ENCODE measurements around the gene TNS3. TPM values are rescaled to one million over a fixed set of nuclear protein-coding genes. Genes with fewer than 3 reads are reported as not detected.

The TNS3 gene
- total and polyA plus RNA-seq, 2 donors (not counting 3 experiments of a cell fraction or from before 2014, with no cell fraction given), result 10.4 to 45.1 TPM

GRCh38 chr7:47526466-47526865, 55.4 kb downstream of the TNS3 start:
- Histone ChIP-seq H3K27me3 (ENCODE audit: control insufficient read depth in 2 of 2, insufficient read depth in 2 of 2, low read length in 2 of 2) (no peaks in the 10 kb centered on the region), H4K20me1 (replicated peaks; ENCODE audit: control insufficient read depth, extremely low read depth, insufficient read depth, low read length) (no peaks in the 10 kb centered on the region), H3K9ac (replicated peaks; ENCODE audit: extremely low read depth, insufficient read depth, low read length) (no peak overlapping the region), H3K9me3 (replicated peaks; ENCODE audit: control insufficient read depth, insufficient read depth, low read length) (no peaks in the 10 kb centered on the region), H3K36me3 (ENCODE audit: control insufficient read depth in 2 of 2, extremely low read depth in 1 of 2, insufficient read depth in 2 of 2, low read length in 2 of 2) (no peaks in the 10 kb centered on the region), H3K9me1 (replicated peaks; ENCODE audit: control insufficient read depth, extremely low read depth, insufficient read depth, low read length) (no peaks in the 10 kb centered on the region), H3K27ac (ENCODE audit: insufficient read depth, low read depth, low read length) (no peak overlapping the region), H2AFZ (ENCODE audit: low read depth, low read length) (no peak overlapping the region), H3K79me2 (ENCODE audit: control insufficient read depth, insufficient read depth, low read length) (no peaks in the 10 kb centered on the region), H3K4me3 (replicated peaks in 1 of 3; ENCODE audit: insufficient read depth in 1 of 3, low read depth in 1 of 3, low read length in 3 of 3) (no peak overlapping the region), H3K4me2 (ENCODE audit: insufficient read depth, low read length) (no peak overlapping the region), H3K4me1 (ENCODE audit: control insufficient read depth, extremely low read depth, insufficient read depth, low read length) (no peaks in the 10 kb centered on the region)
- intact Hi-C loops (cut with micrococcal nuclease), result no loop called here
- DNase-seq (ENCODE audit: low read depth, low spot score) (no peak), FAIRE-seq (no peak)
- TF ChIP-seq JUN (IDR thresholded peaks at IDR 0.05; ENCODE audit: borderline replicate concordance, insufficient read depth, insufficient read length, low read depth) (no peak), EZH2 (IDR thresholded peaks at IDR 0.05; ENCODE audit: borderline replicate concordance, low read depth, low read length, severe bottlenecking) (no peak), MYC (IDR thresholded peaks at IDR 0.05; ENCODE audit: low read depth, low read length) (no peak), POLR2A (IDR thresholded peaks at IDR 0.05; ENCODE audit: low read depth, low read length) (no peak), GATA2 (IDR thresholded peaks at IDR 0.05; ENCODE audit: insufficient read depth, insufficient read length, low read depth, low read length) (no peak), MAX (IDR thresholded peaks at IDR 0.05; ENCODE audit: insufficient read depth, insufficient read length) (no peak), POLR2AphosphoS5 (IDR thresholded peaks at IDR 0.05; ENCODE audit: insufficient read depth, low read depth, low read length) (no peak), FOS (IDR thresholded peaks at IDR 0.05; ENCODE audit: borderline replicate concordance, insufficient read depth, low read length) (no peak)
- TF ChIP-seq, protein P1, sequence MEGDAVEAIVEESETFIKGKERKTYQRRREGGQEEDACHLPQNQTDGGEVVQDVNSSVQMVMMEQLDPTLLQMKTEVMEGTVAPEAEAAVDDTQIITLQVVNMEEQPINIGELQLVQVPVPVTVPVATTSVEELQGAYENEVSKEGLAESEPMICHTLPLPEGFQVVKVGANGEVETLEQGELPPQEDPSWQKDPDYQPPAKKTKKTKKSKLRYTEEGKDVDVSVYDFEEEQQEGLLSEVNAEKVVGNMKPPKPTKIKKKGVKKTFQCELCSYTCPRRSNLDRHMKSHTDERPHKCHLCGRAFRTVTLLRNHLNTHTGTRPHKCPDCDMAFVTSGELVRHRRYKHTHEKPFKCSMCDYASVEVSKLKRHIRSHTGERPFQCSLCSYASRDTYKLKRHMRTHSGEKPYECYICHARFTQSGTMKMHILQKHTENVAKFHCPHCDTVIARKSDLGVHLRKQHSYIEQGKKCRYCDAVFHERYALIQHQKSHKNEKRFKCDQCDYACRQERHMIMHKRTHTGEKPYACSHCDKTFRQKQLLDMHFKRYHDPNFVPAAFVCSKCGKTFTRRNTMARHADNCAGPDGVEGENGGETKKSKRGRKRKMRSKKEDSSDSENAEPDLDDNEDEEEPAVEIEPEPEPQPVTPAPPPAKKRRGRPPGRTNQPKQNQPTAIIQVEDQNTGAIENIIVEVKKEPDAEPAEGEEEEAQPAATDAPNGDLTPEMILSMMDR (IDR thresholded peaks at IDR 0.05; ENCODE audit: extremely low read depth in 1 of 2, insufficient read depth in 1 of 2, low read depth in 1 of 2, low read length in 2 of 2), result no peak
- no TSS peak for BruUV-seq (replicated peaks)
- ChIA-PET CTCF (no interaction called here), POLR2A (no interaction called here)
- dilution Hi-C loops (cut with MboI; ENCODE audit: extremely low pct_ligation_motif_present, low sequenced_read_pairs), result no loop called here

Measured in endothelial cell of umbilical vein (primary cell).